Ascending aorta (tissue), 2 donors: ENCODE measurements around the gene PDCD10. TPM values are rescaled to one million over a fixed set of nuclear protein-coding genes. Genes with fewer than 3 reads are reported as not detected.

Experiments
- DNase-seq, 2 donors: peaks; one replicate each; pipeline ENCODE4 v3.0.0-alpha.2; 2019; ENCODE audit warnings: low spot score in 2 of 2
- H3K27ac ChIP-seq, 2 donors: fragments of 200-600 bp; sonication (generic); one replicate each; pipeline ENCODE4 v1.5.1; 2016 to 2017; ENCODE audit warnings: mild to moderate bottlenecking in 1 of 2
- H3K27me3 ChIP-seq: fragments of 200-600 bp; sonication (generic); one replicate; pipeline ENCODE4 v1.5.1; 2017
- H3K36me3 ChIP-seq, 2 donors: fragments of 200-600 bp; sonication (generic); one replicate each; pipeline ENCODE4 v1.5.1; 2016
- H3K4me1 ChIP-seq, 2 donors: fragments of 200-600 bp; sonication (generic); one replicate each; pipeline ENCODE4 v1.5.1; 2016 to 2017; ENCODE audit warnings: mild to moderate bottlenecking in 1 of 2
- H3K4me3 ChIP-seq, 2 donors: fragments of 200-600 bp; sonication (generic); one replicate each; pipeline ENCODE4 v1.5.1; 2016 to 2017; ENCODE audit warnings: mild to moderate bottlenecking in 1 of 2
- H3K9me3 ChIP-seq, 2 donors: fragments of 200-600 bp; sonication (generic); one replicate each; pipeline ENCODE4 v1.5.1; 2016
- CTCF ChIP-seq, 3 experiments: fragments of 200-600 bp in 2 of 3; fragments of 450-650 bp in 1 of 3; sonication (generic) in 2 of 3; IDR thresholded peaks; one replicate each; pipeline ENCODE4 v1.5.1; 2016 to 2019; ENCODE audit warnings: antibody characterized with exemption in 3 of 3, mild to moderate bottlenecking in 1 of 3, moderate library complexity in 1 of 3
- intact Hi-C: fragments of 100-400 bp; cut with DNase I; formaldehyde crosslinking; loops from one replicate; pipeline ENCODE4 v1.15.1; 2023
- total RNA-seq: library from RNA; depleted of rRNA; stranded (reverse); fragments of >200 nt; gene quantifications from one replicate; pipeline ENCODE4 v1.1.0, GENCODE V29; 2016

The PDCD10 gene
- total RNA-seq, 1 donor from 2014 or later, result 55.6 TPM

- intact Hi-C loops, result no loop called here
- Histone ChIP-seq H3K4me1 (no peaks in the 10 kb centered on the region), H3K9me3 (no peaks in the 10 kb centered on the region), H3K27ac (no peak overlapping the region), H3K4me3 (no peak overlapping the region), H3K27me3 (no peaks in the 10 kb centered on the region), H3K36me3 (no peaks in the 10 kb centered on the region)
- TF ChIP-seq CTCF (IDR thresholded peaks at IDR 0.05), result no peak
- no peak for DNase-seq
Measured at GRCh38 chr3:167662919-167663400, 71.7 kb downstream of the PDCD10 start.

GRCh38 chr3:167657684-167658225 lies 76.9 kb downstream of the PDCD10 start:
- H3K27ac ChIP-seq, result no peak overlapping the region
- intact Hi-C loops, result no loop called here

GRCh38 chr3:167656821-167657220 lies 77.9 kb downstream of the PDCD10 start:
- no peaks in the 10 kb centered on the region for H3K9me3 ChIP-seq
- intact Hi-C loops, result no loop called here

More at GRCh38 chr3:167657684-167658225, 76.9 kb downstream of the PDCD10 start:
- TF ChIP-seq CTCF (IDR thresholded peaks at IDR 0.05), result no peak
- DNase-seq, result no peak
- Histone ChIP-seq H3K9me3 (no peaks in the 10 kb centered on the region), H3K27me3 (no peaks in the 10 kb centered on the region), H3K4me1 (no peaks in the 10 kb centered on the region), H3K4me3 (no peak overlapping the region), H3K36me3 (no peaks in the 10 kb centered on the region)

GRCh38 chr3:167653760-167654159 lies 80.9 kb downstream of the PDCD10 start, which contains the start of gene WDR49:
WDR49 (minus strand) TSS chr3:167653942; CDS start chr3:167653425, 517 bp downstream.
- Histone ChIP-seq H3K9me3 (no peaks in the 10 kb centered on the region), H3K4me3 (no peak within 1 kb of the TSS), H3K4me1 (no peaks in the 10 kb centered on the region), H3K27me3 (no peaks in the 10 kb centered on the region), H3K27ac (no peak within 1 kb of the TSS), H3K36me3 (no peaks in the 10 kb centered on the region)
- DNase-seq, result no peak
- no peak for TF ChIP-seq CTCF (IDR thresholded peaks at IDR 0.05)
- intact Hi-C loops, result no loop called here

More at GRCh38 chr3:167656821-167657220, 77.9 kb downstream of the PDCD10 start:
- DNase-seq, result no peak
- Histone ChIP-seq H3K27ac (no peak overlapping the region), H3K27me3 (no peaks in the 10 kb centered on the region), H3K36me3 (no peaks in the 10 kb centered on the region), H3K4me1 (no peaks in the 10 kb centered on the region), H3K4me3 (no peak overlapping the region)
- TF ChIP-seq CTCF (IDR thresholded peaks at IDR 0.05), result no peak

- Histone ChIP-seq H3K4me1 (no peaks in the 10 kb centered on the region), H3K27ac (no peak overlapping the region), H3K9me3 (no peaks in the 10 kb centered on the region), H3K4me3 (no peak overlapping the region), H3K36me3 (no peaks in the 10 kb centered on the region), H3K27me3 (no peaks in the 10 kb centered on the region)
- no peak for DNase-seq
- TF ChIP-seq CTCF (IDR thresholded peaks at IDR 0.05), result no peak
- intact Hi-C loops, result no loop called here
Measured at GRCh38 chr3:167653155-167653554, 81.5 kb downstream of the PDCD10 start.
